PC-3 (cell line): Measurements from ENCODE around the gene BCAS3. TPM values are rescaled to one million over a fixed set of nuclear protein-coding genes. Genes with fewer than 3 reads are reported as not detected.

Source experiments
- ATAC-seq: fragments of 200-7000 bp; cut with Tn5 transposase; 2 replicates; pipeline ENCODE4 v1.9.1; 2020; ENCODE audit warnings: mild to moderate bottlenecking, moderate library complexity
- BruUV-seq: library from RNA; stranded (reverse); fragments of 400-500 nt; replicated peaks from 2 replicates; lab custom pipeline; 2021; lab: Mats Ljungman, UMichigan
- CTCF ChIA-PET: fragments of 300-600 bp; sonication (Branson Sonifier 250); formaldehyde crosslinking; loops from one replicate; lab custom pipeline; 2022; ENCODE audit warnings: antibody characterized with exemption; lab: Charles Lee
- POLR2A ChIA-PET: fragments of 300-600 bp; sonication (Branson Sonifier 250); formaldehyde crosslinking; loops from one replicate; lab custom pipeline; 2022; ENCODE audit warnings: antibody characterized with exemption; ENCODE audit not compliant: unreplicated experiment; lab: Charles Lee
- DNase-seq: peaks from one replicate; pipeline ENCODE4 v3.0.0-alpha.2; 2015
- H2AFZ ChIP-seq: fragments of 300-600 bp; sonication (generic); 2 replicates; pipeline ENCODE4 v1.6.0; 2016; ENCODE audit warnings: antibody characterized with exemption, low read length
- H3F3A ChIP-seq: fragments of 300-600 bp; sonication (generic); one replicate; pipeline ENCODE4 v1.6.0; 2017; ENCODE audit warnings: antibody characterized with exemption, low read length, control low read depth, mild to moderate bottlenecking; ENCODE audit not compliant: unreplicated experiment
- H3K27ac ChIP-seq: fragments of 300-600 bp; sonication (generic); 2 replicates; pipeline ENCODE4 v1.5.1; 2016; ENCODE audit warnings: mild to moderate bottlenecking, low read length
- H3K27me3 ChIP-seq: fragments of 300-600 bp; sonication (generic); 2 replicates; pipeline ENCODE4 v1.6.1; 2016; ENCODE audit warnings: low read length, mixed read lengths
- H3K36me3 ChIP-seq: fragments of 300-600 bp; sonication (generic); 2 replicates; pipeline ENCODE4 v1.6.1; 2016; ENCODE audit warnings: low read depth, mixed run types, low read length, mixed read lengths
- H3K4me1 ChIP-seq: fragments of 300-600 bp; sonication (generic); 2 replicates; pipeline ENCODE4 v1.5.1; 2016; ENCODE audit warnings: low read length; ENCODE audit not compliant: insufficient read depth
- H3K4me2 ChIP-seq: fragments of 300-600 bp; sonication (generic); 2 replicates; pipeline ENCODE4 v1.6.0; 2016; ENCODE audit warnings: low read length
- H3K4me3 ChIP-seq: fragments of 300-600 bp; sonication (generic); 2 replicates; pipeline ENCODE4 v1.5.1; 2016; ENCODE audit warnings: mild to moderate bottlenecking, low read length, mixed read lengths
- H3K79me2 ChIP-seq: fragments of 300-600 bp; sonication (generic); 2 replicates; pipeline ENCODE4 v1.6.1; 2017; ENCODE audit warnings: low read length, mixed read lengths
- H3K9ac ChIP-seq: fragments of 300-600 bp; sonication (generic); 2 replicates; pipeline ENCODE4 v1.6.0; 2016; ENCODE audit warnings: mild to moderate bottlenecking, low read length
- H3K9me2 ChIP-seq: fragments of 300-600 bp; sonication (generic); replicated peaks from 2 replicates; pipeline ENCODE4 v1.6.1; 2016; ENCODE audit warnings: mixed run types, low read length, mixed read lengths
- H3K9me3 ChIP-seq: fragments of 300-600 bp; sonication (generic); 2 replicates; pipeline ENCODE4 v1.6.1; 2016; ENCODE audit warnings: low read length, mixed read lengths
- H4K20me1 ChIP-seq: fragments of 300-600 bp; sonication (generic); 2 replicates; pipeline ENCODE4 v1.6.1; 2016; ENCODE audit warnings: low read length, mixed read lengths
- EZH2 ChIP-seq: fragments of 300-600 bp; sonication (generic); IDR thresholded peaks from one replicate; pipeline ENCODE4 v1.6.1; 2017; ENCODE audit warnings: antibody characterized with exemption, mild to moderate bottlenecking, low read length; ENCODE audit not compliant: unreplicated experiment
- EZH2phosphoT487 ChIP-seq: fragments of 300-600 bp; sonication (generic); IDR thresholded peaks from 2 replicates; pipeline ENCODE4 v1.6.1; 2018; ENCODE audit warnings: mild to moderate bottlenecking, antibody characterized with exemption, low read length, borderline replicate concordance
- intact Hi-C: fragments of 100-400 bp; cut with micrococcal nuclease; formaldehyde crosslinking; loops from 2 replicates; pipeline ENCODE4 v1.9.0; 2023
- total RNA-seq: library from RNA; depleted of rRNA; stranded (reverse); fragments of >200 nt; gene quantifications from 2 replicates; pipeline ENCODE4 v1.2.3, GENCODE V29; 2014
- TF ChIP-seq, protein P1 (sequence below): fragments of 300-600 bp; sonication (generic); conservative IDR thresholded peaks from 2 replicates; pipeline ENCODE4 v1.5.1; 2017; ENCODE audit warnings: antibody characterized with exemption, low read depth, mild to moderate bottlenecking, low read length

The BCAS3 gene
- total RNA-seq, 1 experiment from 2014 or later: 25.9 TPM

DNA sequence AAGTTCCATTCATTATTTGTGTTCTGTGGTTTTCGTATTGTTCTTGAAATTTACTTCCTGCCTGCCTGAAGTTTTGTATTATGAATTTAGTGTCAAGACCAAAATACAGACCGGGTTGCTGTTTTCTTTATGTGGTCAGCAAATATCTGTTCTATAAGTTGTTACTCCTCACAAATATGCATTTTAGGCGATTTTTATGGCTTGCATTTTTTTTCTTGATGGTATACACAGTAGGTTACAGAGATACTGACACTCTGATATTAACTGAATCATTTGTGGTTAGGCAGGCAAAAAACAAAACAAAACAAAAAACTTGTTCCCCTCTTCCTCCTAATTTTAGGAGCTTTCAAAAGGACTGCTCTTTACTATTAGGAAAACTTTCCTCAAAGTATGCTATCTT, 52.6 kb downstream of the BCAS3 start:
- no peak for ATAC-seq
- POLR2A ChIA-PET: interaction anchor here (0.5 to 0.6 kb wide), 2 partner anchors 49 to 332 kb away, joined by 3 read pairs; no protein-coding TSS in a partner anchor
- intact Hi-C loops: no loop called here

GRCh38 chr17:60738287-60738686, 60.6 kb downstream of the BCAS3 start:
- CTCF ChIA-PET: no interaction called here

More for the DNA sequence above, 52.6 kb downstream of the BCAS3 start:
- H3K9ac ChIP-seq: no peak overlapping the region
- H3K4me1 ChIP-seq: no peaks in the 10 kb centered on the region
- no peaks in the 10 kb centered on the region for H3K36me3 ChIP-seq
- no peaks in the 10 kb centered on the region for H3K27me3 ChIP-seq
- no peaks in the 10 kb centered on the region for H3K79me2 ChIP-seq
- DNase-seq: no peak
- no TSS peak for BruUV-seq
- TF ChIP-seq, protein P1, sequence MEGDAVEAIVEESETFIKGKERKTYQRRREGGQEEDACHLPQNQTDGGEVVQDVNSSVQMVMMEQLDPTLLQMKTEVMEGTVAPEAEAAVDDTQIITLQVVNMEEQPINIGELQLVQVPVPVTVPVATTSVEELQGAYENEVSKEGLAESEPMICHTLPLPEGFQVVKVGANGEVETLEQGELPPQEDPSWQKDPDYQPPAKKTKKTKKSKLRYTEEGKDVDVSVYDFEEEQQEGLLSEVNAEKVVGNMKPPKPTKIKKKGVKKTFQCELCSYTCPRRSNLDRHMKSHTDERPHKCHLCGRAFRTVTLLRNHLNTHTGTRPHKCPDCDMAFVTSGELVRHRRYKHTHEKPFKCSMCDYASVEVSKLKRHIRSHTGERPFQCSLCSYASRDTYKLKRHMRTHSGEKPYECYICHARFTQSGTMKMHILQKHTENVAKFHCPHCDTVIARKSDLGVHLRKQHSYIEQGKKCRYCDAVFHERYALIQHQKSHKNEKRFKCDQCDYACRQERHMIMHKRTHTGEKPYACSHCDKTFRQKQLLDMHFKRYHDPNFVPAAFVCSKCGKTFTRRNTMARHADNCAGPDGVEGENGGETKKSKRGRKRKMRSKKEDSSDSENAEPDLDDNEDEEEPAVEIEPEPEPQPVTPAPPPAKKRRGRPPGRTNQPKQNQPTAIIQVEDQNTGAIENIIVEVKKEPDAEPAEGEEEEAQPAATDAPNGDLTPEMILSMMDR: no peak
- TF ChIP-seq EZH2: no peak
- no peak overlapping the region for H2AFZ ChIP-seq
- no peaks in the 10 kb centered on the region for H4K20me1 ChIP-seq
- CTCF ChIA-PET: no interaction called here
- no peak overlapping the region for H3K27ac ChIP-seq
- H3F3A ChIP-seq: no peaks in the 10 kb centered on the region
- H3K9me2 ChIP-seq: no peaks in the 10 kb centered on the region
- no peaks in the 10 kb centered on the region for H3K9me3 ChIP-seq
- H3K4me3 ChIP-seq: no peak overlapping the region
- H3K4me2 ChIP-seq: no peak overlapping the region

GRCh38 chr17:60740584-60740983, 62.9 kb downstream of the BCAS3 start:
- ATAC-seq: no peak
- no peaks in the 10 kb centered on the region for H3K9me3 ChIP-seq
- TF ChIP-seq EZH2 (no peak), EZH2phosphoT487 (no peak)
- TF ChIP-seq, protein P1: no peak
- DNase-seq: no peak
- H3F3A ChIP-seq: no peaks in the 10 kb centered on the region
- no peak overlapping the region for H3K4me3 ChIP-seq
- no peak overlapping the region for H2AFZ ChIP-seq
- H3K27ac ChIP-seq: no peak overlapping the region
- H3K9ac ChIP-seq: no peak overlapping the region
- ChIA-PET CTCF (no interaction called here), POLR2A (no interaction called here)
- BruUV-seq: no TSS peak
- no peaks in the 10 kb centered on the region for H4K20me1 ChIP-seq
- no peaks in the 10 kb centered on the region for H3K36me3 ChIP-seq
- H3K4me1 ChIP-seq: peaks cover 19% of the 10 kb centered on the region
- intact Hi-C loops: no loop called here
- H3K79me2 ChIP-seq: no peaks in the 10 kb centered on the region
- H3K27me3 ChIP-seq: no peaks in the 10 kb centered on the region
- no peaks in the 10 kb centered on the region for H3K9me2 ChIP-seq
- no peak overlapping the region for H3K4me2 ChIP-seq

More at GRCh38 chr17:60738287-60738686, 60.6 kb downstream of the BCAS3 start:
- H3K9ac ChIP-seq: no peak overlapping the region
- TF ChIP-seq EZH2: no peak
- no peak for TF ChIP-seq EZH2phosphoT487
- TF ChIP-seq, protein P1: no peak
- H3F3A ChIP-seq: no peaks in the 10 kb centered on the region
- H3K4me2 ChIP-seq: no peak overlapping the region
- ATAC-seq (no peak), DNase-seq (no peak)
- peaks cover 3% of the 10 kb centered on the region for H3K4me1 ChIP-seq
- H3K27me3 ChIP-seq: no peaks in the 10 kb centered on the region
- H3K9me3 ChIP-seq: no peaks in the 10 kb centered on the region
- H3K9me2 ChIP-seq: no peaks in the 10 kb centered on the region
- intact Hi-C loops: no loop called here
- H2AFZ ChIP-seq: no peak overlapping the region
- no TSS peak for BruUV-seq
- H3K36me3 ChIP-seq: no peaks in the 10 kb centered on the region
- H4K20me1 ChIP-seq: no peaks in the 10 kb centered on the region
- no peak overlapping the region for H3K4me3 ChIP-seq
- H3K79me2 ChIP-seq: no peaks in the 10 kb centered on the region
- POLR2A ChIA-PET: no interaction called here
- H3K27ac ChIP-seq: no peak overlapping the region
